ENCODE data around the gene EXOC3L2.

EXOC3L2 gene

GRCh38 chr19:45218911-45219743, 26.1 kb downstream of the EXOC3L2 start:
- DNase-seq (ENCODE audit: low read depth), result no peak

- DNase-seq (ENCODE audit: low read depth), result no peak
Observed at GRCh38 chr19:45218426-45218825, 26.8 kb downstream of the EXOC3L2 start.

GRCh38 chr19:45217957-45218334, 27.3 kb downstream of the EXOC3L2 start:
- no peak for DNase-seq (ENCODE audit: low read depth)

- DNase-seq (ENCODE audit: low read depth), result no peak
Observed at GRCh38 chr19:45217193-45217956, 27.8 kb downstream of the EXOC3L2 start.

- DNase-seq (ENCODE audit: low read depth), result no peak
Observed at GRCh38 chr19:45216667-45217066, 28.5 kb downstream of the EXOC3L2 start.

- no peak for DNase-seq (ENCODE audit: low read depth)
Observed at GRCh38 chr19:45215391-45216191, 29.6 kb downstream of the EXOC3L2 start.

GRCh38 chr19:45213031-45213430, 32.2 kb downstream of the EXOC3L2 start:
- no peak for DNase-seq (ENCODE audit: low read depth)

- no peak for DNase-seq (ENCODE audit: low read depth)
Observed at GRCh38 chr19:45211751-45212381, 33.3 kb downstream of the EXOC3L2 start.

GRCh38 chr19:45206328-45206727, 38.9 kb downstream of the EXOC3L2 start:
- DNase-seq (ENCODE audit: low read depth), result no peak

GRCh38 chr19:45205810-45206209, 39.4 kb downstream of the EXOC3L2 start:
- DNase-seq (ENCODE audit: low read depth), result no peak

- no peak for DNase-seq (ENCODE audit: low read depth)
Observed at GRCh38 chr19:45202637-45203036, 42.6 kb downstream of the EXOC3L2 start.

GRCh38 chr19:45200568-45200967, 44.6 kb downstream of the EXOC3L2 start:
- DNase-seq (ENCODE audit: low read depth), result no peak

- no peak for DNase-seq (ENCODE audit: low read depth)
Observed at GRCh38 chr19:45195764-45196163, 49.4 kb downstream of the EXOC3L2 start.

- no peak for DNase-seq (ENCODE audit: low read depth)
Observed at GRCh38 chr19:45191375-45191774, 53.8 kb downstream of the EXOC3L2 start.

- DNase-seq (ENCODE audit: low read depth), result no peak
Observed at GRCh38 chr19:45189971-45190370, 55.2 kb downstream of the EXOC3L2 start.

- DNase-seq (ENCODE audit: low read depth), result no peak
Observed at GRCh38 chr19:45187421-45188100, 57.6 kb downstream of the EXOC3L2 start.

- no peak for DNase-seq (ENCODE audit: low read depth)
Observed at GRCh38 chr19:45186509-45187334, 58.5 kb downstream of the EXOC3L2 start.

- no peak for DNase-seq (ENCODE audit: low read depth)
Observed at GRCh38 chr19:45184115-45184514, 61.1 kb downstream of the EXOC3L2 start.

GRCh38 chr19:45182758-45183157, 62.4 kb downstream of the EXOC3L2 start:
- no peak for DNase-seq (ENCODE audit: low read depth)

GRCh38 chr19:45180936-45181335, 64.3 kb downstream of the EXOC3L2 start:
- DNase-seq (ENCODE audit: low read depth), result no peak
